ENCODE data around the gene ATP4B.

DNA sequence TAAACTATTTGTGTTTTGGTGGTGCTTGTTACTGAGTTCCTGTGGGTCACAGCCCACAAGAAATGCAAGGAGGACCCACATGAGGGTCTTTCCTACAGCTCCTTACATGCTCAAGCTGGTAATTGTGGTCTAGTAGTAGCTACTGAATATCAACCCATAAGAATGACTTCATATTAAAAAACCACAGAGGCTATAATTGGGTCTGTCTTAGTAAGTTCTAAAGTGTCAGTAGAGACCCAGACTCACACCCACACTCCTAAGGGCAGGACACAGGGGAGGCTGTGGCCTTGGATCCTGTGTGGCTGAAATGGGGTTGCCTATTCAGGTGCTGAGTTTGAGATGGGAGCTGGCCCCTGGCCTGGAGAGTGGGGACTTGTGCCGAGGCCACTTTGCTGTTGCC, 53.8 kb downstream of the ATP4B start:
- TF ChIP-seq, protein P1, sequence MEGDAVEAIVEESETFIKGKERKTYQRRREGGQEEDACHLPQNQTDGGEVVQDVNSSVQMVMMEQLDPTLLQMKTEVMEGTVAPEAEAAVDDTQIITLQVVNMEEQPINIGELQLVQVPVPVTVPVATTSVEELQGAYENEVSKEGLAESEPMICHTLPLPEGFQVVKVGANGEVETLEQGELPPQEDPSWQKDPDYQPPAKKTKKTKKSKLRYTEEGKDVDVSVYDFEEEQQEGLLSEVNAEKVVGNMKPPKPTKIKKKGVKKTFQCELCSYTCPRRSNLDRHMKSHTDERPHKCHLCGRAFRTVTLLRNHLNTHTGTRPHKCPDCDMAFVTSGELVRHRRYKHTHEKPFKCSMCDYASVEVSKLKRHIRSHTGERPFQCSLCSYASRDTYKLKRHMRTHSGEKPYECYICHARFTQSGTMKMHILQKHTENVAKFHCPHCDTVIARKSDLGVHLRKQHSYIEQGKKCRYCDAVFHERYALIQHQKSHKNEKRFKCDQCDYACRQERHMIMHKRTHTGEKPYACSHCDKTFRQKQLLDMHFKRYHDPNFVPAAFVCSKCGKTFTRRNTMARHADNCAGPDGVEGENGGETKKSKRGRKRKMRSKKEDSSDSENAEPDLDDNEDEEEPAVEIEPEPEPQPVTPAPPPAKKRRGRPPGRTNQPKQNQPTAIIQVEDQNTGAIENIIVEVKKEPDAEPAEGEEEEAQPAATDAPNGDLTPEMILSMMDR (conservative IDR thresholded peaks at IDR 0.05; ENCODE audit: low read depth, low read length): no peak
- no peak for TF ChIP-seq EZH2phosphoT487 (IDR thresholded peaks at IDR 0.05; ENCODE audit: borderline replicate concordance, low read length)
